Fibroblast of pulmonary artery (primary cell): ENCODE results near the gene IL10.

Source experiments
- DNase-seq: peaks from one replicate; pipeline ENCODE4 v3.0.0-alpha.2; 2010; ENCODE audit warnings: low read depth
- H3K4me3 ChIP-seq: replicated peaks from 2 replicates; pipeline ENCODE4 v1.5.1; 2011; ENCODE audit warnings: low read depth, mild to moderate bottlenecking, control low read depth, low read length, moderate library complexity
- CTCF ChIP-seq: IDR thresholded peaks from 2 replicates; pipeline ENCODE4 v1.5.1; 2011; ENCODE audit warnings: mild to moderate bottlenecking, control low read depth, low read length, inconsistent platforms; ENCODE audit errors: missing control alignments

Gene IL10

DNA sequence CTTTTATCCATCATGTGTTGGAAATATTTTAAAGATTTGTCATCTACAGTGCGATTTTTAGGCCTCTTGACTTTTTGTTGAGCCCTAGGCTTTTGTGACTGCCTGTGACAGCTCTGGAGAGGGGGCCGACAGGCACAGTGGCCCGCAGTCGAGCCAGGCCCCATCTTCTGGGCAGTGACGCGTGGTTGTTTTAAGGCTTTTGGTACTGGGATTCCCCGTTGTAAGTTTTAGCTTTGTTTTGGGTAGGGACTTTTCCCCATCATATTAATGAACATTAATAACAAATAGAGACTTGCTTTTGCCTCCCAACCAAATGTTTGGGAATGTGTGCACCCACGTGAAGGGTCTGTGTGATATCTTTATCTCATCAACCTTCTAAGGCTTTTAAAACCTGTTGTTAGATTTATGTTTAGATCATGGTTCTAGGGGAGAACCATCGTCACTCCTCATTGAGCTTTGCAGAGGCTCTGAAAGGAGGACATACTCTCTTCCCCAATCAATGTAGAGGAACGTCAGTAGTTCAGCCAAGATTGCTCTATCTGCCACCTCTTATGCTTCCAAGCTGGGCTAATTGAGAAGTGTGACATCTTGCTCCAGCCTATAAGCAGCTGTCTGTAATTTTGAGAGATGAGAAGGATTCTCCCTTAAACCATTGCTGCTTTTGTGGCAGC, 53.0 kb downstream of the IL10 start:
- no peak for DNase-seq
- no peak overlapping the region for H3K4me3 ChIP-seq
- no peak for TF ChIP-seq CTCF

- H3K4me3 ChIP-seq = no peak overlapping the region
- no peak for DNase-seq
- no peak for TF ChIP-seq CTCF
Observed at GRCh38 chr1:206717674-206717989, 54.7 kb downstream of the IL10 start.
